A549 (cell line): ENCODE measurements around the gene MEG3.

ENCODE experiments used
- TF ChIP-seq, protein P1 (sequence below): fragments of 450-650 bp; IDR thresholded peaks from 2 replicates; pipeline ENCODE4 v1.6.1; 2014; ENCODE audit warnings: antibody characterized with exemption
- TF ChIP-seq, protein P2 (sequence below): fragments of 200-600 bp; sonication (generic); IDR thresholded peaks from 2 replicates; pipeline ENCODE4 v1.6.1; 2016; ENCODE audit warnings: antibody characterized with exemption, mild to moderate bottlenecking, moderate library complexity
- TF ChIP-seq, protein P3 (sequence below): fragments of >200 bp; sonication (Bioruptor Twin); formaldehyde crosslinking; IDR thresholded peaks from 3 replicates; pipeline ENCODE4 v1.5.1; 2016

- TF ChIP-seq, protein P1, sequence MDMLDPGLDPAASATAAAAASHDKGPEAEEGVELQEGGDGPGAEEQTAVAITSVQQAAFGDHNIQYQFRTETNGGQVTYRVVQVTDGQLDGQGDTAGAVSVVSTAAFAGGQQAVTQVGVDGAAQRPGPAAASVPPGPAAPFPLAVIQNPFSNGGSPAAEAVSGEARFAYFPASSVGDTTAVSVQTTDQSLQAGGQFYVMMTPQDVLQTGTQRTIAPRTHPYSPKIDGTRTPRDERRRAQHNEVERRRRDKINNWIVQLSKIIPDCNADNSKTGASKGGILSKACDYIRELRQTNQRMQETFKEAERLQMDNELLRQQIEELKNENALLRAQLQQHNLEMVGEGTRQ: no peak
- TF ChIP-seq, protein P2, sequence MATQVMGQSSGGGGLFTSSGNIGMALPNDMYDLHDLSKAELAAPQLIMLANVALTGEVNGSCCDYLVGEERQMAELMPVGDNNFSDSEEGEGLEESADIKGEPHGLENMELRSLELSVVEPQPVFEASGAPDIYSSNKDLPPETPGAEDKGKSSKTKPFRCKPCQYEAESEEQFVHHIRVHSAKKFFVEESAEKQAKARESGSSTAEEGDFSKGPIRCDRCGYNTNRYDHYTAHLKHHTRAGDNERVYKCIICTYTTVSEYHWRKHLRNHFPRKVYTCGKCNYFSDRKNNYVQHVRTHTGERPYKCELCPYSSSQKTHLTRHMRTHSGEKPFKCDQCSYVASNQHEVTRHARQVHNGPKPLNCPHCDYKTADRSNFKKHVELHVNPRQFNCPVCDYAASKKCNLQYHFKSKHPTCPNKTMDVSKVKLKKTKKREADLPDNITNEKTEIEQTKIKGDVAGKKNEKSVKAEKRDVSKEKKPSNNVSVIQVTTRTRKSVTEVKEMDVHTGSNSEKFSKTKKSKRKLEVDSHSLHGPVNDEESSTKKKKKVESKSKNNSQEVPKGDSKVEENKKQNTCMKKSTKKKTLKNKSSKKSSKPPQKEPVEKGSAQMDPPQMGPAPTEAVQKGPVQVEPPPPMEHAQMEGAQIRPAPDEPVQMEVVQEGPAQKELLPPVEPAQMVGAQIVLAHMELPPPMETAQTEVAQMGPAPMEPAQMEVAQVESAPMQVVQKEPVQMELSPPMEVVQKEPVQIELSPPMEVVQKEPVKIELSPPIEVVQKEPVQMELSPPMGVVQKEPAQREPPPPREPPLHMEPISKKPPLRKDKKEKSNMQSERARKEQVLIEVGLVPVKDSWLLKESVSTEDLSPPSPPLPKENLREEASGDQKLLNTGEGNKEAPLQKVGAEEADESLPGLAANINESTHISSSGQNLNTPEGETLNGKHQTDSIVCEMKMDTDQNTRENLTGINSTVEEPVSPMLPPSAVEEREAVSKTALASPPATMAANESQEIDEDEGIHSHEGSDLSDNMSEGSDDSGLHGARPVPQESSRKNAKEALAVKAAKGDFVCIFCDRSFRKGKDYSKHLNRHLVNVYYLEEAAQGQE: no peak
- TF ChIP-seq, protein P3, sequence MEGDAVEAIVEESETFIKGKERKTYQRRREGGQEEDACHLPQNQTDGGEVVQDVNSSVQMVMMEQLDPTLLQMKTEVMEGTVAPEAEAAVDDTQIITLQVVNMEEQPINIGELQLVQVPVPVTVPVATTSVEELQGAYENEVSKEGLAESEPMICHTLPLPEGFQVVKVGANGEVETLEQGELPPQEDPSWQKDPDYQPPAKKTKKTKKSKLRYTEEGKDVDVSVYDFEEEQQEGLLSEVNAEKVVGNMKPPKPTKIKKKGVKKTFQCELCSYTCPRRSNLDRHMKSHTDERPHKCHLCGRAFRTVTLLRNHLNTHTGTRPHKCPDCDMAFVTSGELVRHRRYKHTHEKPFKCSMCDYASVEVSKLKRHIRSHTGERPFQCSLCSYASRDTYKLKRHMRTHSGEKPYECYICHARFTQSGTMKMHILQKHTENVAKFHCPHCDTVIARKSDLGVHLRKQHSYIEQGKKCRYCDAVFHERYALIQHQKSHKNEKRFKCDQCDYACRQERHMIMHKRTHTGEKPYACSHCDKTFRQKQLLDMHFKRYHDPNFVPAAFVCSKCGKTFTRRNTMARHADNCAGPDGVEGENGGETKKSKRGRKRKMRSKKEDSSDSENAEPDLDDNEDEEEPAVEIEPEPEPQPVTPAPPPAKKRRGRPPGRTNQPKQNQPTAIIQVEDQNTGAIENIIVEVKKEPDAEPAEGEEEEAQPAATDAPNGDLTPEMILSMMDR: no peak
Measured at GRCh38 chr14:100889641-100890040, 63.7 kb downstream of the MEG3 start.
